Measurements from ENCODE around the gene DMD. TPM values are rescaled to one million over a fixed set of nuclear protein-coding genes. Genes with fewer than 3 reads are reported as not detected.

Gene DMD
- total and polyA plus RNA-seq, 5 experiments from 2014 or later = 0.26 to 0.91 TPM; not detected in 3

DNA sequence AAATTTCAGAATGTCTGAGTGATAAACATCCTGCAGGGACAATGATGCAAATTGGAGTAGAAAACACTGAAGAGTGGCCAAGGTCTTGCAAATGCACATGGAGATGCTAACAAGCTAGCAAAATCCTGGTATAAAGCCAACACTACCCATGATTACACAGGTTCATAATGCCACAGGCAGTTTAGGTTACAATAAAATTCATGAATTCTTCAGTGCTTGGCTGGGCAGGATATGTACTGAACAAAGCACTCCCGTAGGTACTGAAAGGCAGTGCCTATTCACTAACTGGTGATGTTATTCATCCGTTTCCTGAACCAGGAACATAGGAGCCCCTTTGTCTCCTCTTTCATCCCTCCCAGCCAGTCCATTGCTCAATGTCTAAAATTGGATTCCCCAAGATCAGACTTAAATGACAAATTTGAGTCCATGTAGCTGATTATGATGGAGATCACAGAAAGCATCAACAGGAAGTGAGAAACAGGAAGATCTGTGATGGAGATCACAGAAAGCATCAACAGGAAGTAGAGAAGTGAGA lies 244.5 kb downstream of the DMD start:
- Mint-ChIP-seq H3K36me3 (peaks cover 0 to 3% (median 0%) of the 10 kb centered on the region in 3 donors), H3K9me3 (peaks cover 0 to 14% (median 4%) of the 10 kb centered on the region in 9 donors), H3K27ac (no peak overlapping the region), H3K4me1 (no peaks in the 10 kb centered on the region), H3K27me3 (no peaks in the 10 kb centered on the region), H3K4me3 (no peak overlapping the region)
- ATAC-seq (no peak), DNase-seq (no peak)
- POLR2A ChIA-PET = no interaction called here

DNA sequence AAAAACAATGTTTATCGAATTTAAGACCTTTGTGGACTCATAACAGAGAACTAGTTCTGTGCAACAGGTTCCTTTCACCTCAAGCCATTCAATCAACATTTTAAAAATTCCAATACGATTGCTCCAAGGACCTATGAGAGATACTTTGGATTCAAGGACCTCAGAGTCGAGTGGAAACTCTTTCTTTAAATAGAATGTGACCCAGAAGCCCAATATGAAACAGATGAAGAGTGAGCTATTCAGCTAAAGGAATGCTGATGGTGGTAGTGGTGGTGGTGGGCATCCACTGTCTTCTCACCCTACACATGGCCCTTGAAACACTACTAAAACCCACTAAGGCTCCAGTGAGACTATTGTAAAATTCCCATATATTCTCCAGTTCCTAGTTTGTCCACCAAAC lies 257.2 kb downstream of the DMD start:
- no peaks in the 10 kb centered on the region for H3K36me3 Mint-ChIP-seq

DNA sequence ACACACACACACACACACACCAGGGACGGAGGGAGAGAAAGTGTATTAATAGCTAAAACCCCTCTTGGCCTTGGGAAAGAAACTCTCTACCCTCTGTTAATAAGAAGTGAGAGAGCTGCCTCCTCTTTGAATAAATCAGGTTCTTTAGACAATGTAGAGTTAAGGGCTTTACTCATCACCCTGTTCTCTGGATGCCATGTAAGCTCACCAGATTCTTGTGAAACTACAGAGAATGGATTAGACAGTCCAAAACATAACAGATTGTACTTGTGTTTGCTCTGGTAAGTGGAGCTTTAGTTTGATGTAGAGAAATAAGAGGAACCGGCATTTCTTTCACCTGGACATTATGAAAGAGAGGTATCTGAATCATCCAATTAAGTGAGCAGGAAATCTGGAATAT lies 263.2 kb downstream of the DMD start:
- no peak overlapping the region for H3K27ac Mint-ChIP-seq
- POLR2A ChIA-PET = no interaction called here
- H3K36me3 Mint-ChIP-seq = no peaks in the 10 kb centered on the region
- H3K9me3 Mint-ChIP-seq = peaks cover 0 to 6% (median 0%) of the 10 kb centered on the region in 9 donors
- ATAC-seq (no peak), DNase-seq (no peak)
- H3K4me3 Mint-ChIP-seq = no peak overlapping the region
- H3K4me1 Mint-ChIP-seq = no peaks in the 10 kb centered on the region
- no peaks in the 10 kb centered on the region for H3K27me3 Mint-ChIP-seq

More for the DNA sequence above, 257.2 kb downstream of the DMD start:
- POLR2A ChIA-PET = no interaction called here
- Mint-ChIP-seq H3K27me3 (no peaks in the 10 kb centered on the region), H3K27ac (no peak overlapping the region), H3K4me1 (no peaks in the 10 kb centered on the region), H3K9me3 (peaks cover 0 to 3% (median 0%) of the 10 kb centered on the region in 9 donors), H3K4me3 (no peak overlapping the region)
- no peak for ATAC-seq
- DNase-seq = no peak

DNA sequence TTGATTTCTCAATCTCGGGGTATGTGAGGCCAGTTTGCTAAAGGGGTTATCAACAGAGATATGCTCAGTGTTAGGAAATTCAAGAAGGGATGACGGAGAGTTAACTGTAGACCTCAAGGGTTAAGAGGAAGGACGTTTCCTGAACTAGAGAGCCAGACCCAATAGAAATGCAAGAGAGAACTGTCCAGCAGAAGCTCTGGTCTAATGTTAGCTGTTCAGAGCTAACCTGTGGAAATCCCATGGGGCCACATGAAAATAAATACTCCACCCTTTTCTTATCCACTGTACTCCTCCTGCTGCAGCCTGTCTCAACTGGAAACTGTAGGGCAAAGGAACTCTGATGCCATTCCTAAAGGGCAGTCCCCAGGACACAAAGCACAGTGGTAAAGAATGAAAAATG lies 274.3 kb downstream of the DMD start:
- peaks cover 0 to 10% (median 3%) of the 10 kb centered on the region in 9 donors for H3K9me3 Mint-ChIP-seq
- H3K4me3 Mint-ChIP-seq = no peak overlapping the region
- ATAC-seq (no peak), DNase-seq (no peak)
- no peaks in the 10 kb centered on the region for H3K4me1 Mint-ChIP-seq
- no peaks in the 10 kb centered on the region for H3K27me3 Mint-ChIP-seq
- POLR2A ChIA-PET = no interaction called here
- H3K27ac Mint-ChIP-seq = no peak overlapping the region
- no peaks in the 10 kb centered on the region for H3K36me3 Mint-ChIP-seq

DNA sequence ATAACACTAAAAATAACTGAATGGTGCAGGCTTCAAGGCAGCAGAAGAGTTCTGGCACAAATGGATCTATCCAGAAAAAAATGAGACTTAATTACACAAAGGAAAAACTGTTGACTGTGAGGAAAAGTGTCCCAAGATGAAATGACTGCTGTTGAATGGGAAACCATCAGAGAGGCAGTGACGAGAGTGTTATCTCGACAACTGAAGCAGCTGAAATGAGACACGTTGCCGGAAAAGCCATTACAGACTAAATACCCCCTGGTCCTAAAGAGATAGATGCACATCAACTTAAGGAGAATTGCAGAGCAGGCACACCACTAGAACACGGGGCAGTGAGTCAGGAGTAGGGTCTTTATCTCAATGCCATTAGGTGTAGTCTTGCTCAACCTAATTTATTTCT lies 277.8 kb downstream of the DMD start:
- ATAC-seq (no peak), DNase-seq (no peak)
- no peaks in the 10 kb centered on the region for H3K4me1 Mint-ChIP-seq
- no peaks in the 10 kb centered on the region for H3K27me3 Mint-ChIP-seq
- POLR2A ChIA-PET = no interaction called here
- peaks cover 0 to 14% (median 1%) of the 10 kb centered on the region in 9 donors for H3K9me3 Mint-ChIP-seq
- H3K27ac Mint-ChIP-seq = no peak overlapping the region
- no peaks in the 10 kb centered on the region for H3K36me3 Mint-ChIP-seq
- H3K4me3 Mint-ChIP-seq = no peak overlapping the region

DNA sequence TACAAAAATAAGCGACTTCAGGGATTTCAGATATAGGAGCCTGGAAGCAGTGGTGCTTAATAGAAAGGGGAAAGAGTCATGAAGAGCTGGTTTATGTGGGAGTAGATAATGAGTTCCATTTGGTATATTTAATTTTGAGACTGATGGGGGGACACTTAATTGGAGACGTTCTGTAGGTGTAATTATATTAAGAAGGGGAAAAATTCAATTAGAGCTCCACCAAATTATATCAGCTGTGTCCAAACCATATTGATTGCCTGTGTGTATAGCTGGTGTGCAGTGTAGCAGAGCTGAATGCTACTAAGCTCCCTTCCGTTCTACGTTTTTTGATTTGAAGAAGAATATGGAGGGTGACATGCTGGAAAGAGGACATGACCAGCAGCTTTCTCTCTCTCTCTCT lies 282.3 kb downstream of the DMD start:
- Mint-ChIP-seq H3K27me3 (no peaks in the 10 kb centered on the region), H3K9me3 (peaks cover 0 to 15% (median 0%) of the 10 kb centered on the region in 9 donors), H3K27ac (no peak overlapping the region), H3K4me1 (no peaks in the 10 kb centered on the region), H3K4me3 (no peak overlapping the region), H3K36me3 (no peaks in the 10 kb centered on the region)
- ATAC-seq = no peak
- no peak for DNase-seq
- POLR2A ChIA-PET = no interaction called here

DNA sequence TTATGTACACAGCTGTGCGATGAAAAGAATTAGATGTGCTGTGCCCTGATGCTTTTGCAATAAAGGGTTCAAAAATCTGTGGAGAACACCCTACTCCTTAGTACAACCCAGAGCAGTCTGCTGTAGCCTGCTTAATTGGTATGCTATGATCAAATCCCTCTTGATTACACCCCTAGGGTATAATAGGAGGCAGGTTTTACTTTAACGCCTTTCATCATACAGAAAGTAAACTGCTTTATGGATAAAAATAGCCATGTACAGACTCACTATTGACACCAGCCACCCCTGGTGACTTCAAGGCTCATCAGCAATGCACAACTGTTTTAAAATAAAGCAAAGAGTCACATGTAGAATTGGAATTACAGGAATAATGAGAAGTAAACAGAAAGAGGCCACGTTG lies 315.3 kb downstream of the DMD start:
- H3K27me3 Mint-ChIP-seq = no peaks in the 10 kb centered on the region
- ATAC-seq (no peak), DNase-seq (no peak)
- POLR2A ChIA-PET = no interaction called here
- no peaks in the 10 kb centered on the region for H3K36me3 Mint-ChIP-seq
- no peak overlapping the region for H3K27ac Mint-ChIP-seq
- no peak overlapping the region for H3K4me3 Mint-ChIP-seq
- H3K4me1 Mint-ChIP-seq = no peaks in the 10 kb centered on the region
- peaks cover 0 to 16% (median 0%) of the 10 kb centered on the region in 9 donors for H3K9me3 Mint-ChIP-seq

DNA sequence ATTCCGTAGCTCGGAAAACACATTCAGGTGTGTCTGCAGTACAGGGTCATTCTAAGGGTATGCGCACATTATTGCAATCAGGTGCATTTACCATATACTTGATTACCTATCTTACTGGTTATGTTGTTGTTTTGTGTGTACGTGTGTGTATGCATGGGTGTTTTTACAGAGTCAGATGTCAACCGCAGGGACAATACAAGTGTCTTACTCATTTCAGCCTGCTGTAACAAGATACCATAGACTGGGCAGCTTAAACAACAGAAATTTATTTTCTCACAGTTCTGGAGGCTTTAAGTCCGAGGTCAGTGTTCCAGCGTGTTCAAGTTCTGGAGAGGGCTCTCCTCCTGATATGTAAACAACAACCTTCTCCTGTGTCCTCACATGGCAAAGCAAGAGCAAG lies 316.7 kb downstream of the DMD start:
- H3K4me3 Mint-ChIP-seq = no peak overlapping the region
- DNase-seq (no peak), ATAC-seq (no peak)
- H3K36me3 Mint-ChIP-seq = no peaks in the 10 kb centered on the region
- POLR2A ChIA-PET = no interaction called here
- H3K27ac Mint-ChIP-seq = no peak overlapping the region
- peaks cover 0 to 16% (median 0%) of the 10 kb centered on the region in 9 donors for H3K9me3 Mint-ChIP-seq
- no peaks in the 10 kb centered on the region for H3K27me3 Mint-ChIP-seq
- no peaks in the 10 kb centered on the region for H3K4me1 Mint-ChIP-seq

DNA sequence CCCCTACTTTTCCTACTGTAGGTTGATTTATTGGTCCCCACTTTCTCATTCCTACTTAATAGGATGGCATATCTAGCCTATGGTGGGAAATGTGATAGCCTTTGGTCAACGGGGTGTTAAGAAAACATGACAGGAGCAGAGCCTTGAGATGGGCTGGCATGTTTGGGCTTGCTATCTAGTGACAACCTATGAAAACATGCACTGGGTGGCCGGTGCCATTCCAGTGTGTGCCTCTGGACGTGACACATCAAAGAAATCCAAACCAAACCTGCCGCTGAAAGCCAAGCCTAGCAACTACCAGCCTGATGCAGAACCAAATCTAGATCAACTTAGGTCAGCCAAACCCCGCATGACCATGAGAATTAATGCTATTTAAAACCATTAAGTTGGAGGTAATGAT lies 317.6 kb downstream of the DMD start:
- no peaks in the 10 kb centered on the region for H3K27me3 Mint-ChIP-seq
- no peaks in the 10 kb centered on the region for H3K4me1 Mint-ChIP-seq
- peaks cover 0 to 16% (median 0%) of the 10 kb centered on the region in 9 donors for H3K9me3 Mint-ChIP-seq
- no peak overlapping the region for H3K27ac Mint-ChIP-seq
- H3K4me3 Mint-ChIP-seq = no peak overlapping the region
- ATAC-seq = no peak
- DNase-seq = no peak
- H3K36me3 Mint-ChIP-seq = no peaks in the 10 kb centered on the region
- POLR2A ChIA-PET = no interaction called here

DNA sequence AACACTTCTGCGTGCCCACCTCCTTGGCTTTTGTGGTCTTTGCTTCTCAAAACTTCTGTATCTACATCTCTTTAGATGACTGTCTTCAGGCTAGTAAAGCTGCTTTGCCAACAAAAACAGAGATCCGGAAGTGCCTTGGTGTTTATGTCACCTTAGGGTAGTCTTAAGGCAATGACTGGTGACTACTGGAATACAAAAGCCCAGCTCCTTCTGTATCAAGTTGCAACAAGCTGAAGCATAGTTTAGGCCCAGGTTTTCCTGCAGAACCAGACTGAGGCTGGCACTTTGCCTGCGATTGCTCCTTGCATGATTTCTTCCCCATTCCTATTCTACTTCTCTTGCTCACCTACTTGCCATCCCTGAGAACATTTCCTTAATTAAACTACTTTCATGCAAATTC lies 333.8 kb downstream of the DMD start:
- H3K9me3 Mint-ChIP-seq = peaks cover 0 to 17% (median 3%) of the 10 kb centered on the region in 9 donors
- POLR2A ChIA-PET = no interaction called here
- H3K27me3 Mint-ChIP-seq = no peaks in the 10 kb centered on the region
- H3K4me3 Mint-ChIP-seq = no peak overlapping the region
- no peaks in the 10 kb centered on the region for H3K36me3 Mint-ChIP-seq
- DNase-seq (no peak), ATAC-seq (no peak)
- H3K27ac Mint-ChIP-seq = no peak overlapping the region
- no peaks in the 10 kb centered on the region for H3K4me1 Mint-ChIP-seq

DNA sequence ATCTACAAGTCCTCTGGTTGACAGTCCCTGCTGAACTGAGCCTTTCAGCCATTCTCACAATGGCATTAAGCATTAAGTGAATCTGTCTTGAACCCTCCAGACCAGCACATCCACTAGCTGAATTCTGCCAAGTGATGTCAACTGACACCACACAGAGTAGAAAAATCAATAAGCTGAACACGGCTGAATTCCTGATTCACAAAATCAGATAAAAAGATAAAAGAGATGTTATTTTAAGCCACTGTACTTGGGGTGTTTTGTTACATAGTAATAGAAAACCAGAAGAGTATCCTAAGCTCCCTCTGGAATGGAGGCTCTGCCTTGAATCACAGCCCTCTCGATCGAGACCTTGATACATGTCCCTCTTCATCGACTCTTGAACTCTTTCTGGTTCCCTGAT lies 336.5 kb downstream of the DMD start:
- Mint-ChIP-seq H3K27ac (no peak overlapping the region), H3K27me3 (no peaks in the 10 kb centered on the region), H3K9me3 (peaks cover 0 to 21% (median 4%) of the 10 kb centered on the region in 9 donors), H3K4me1 (no peaks in the 10 kb centered on the region), H3K36me3 (no peaks in the 10 kb centered on the region), H3K4me3 (no peak overlapping the region)
- no peak for ATAC-seq
- POLR2A ChIA-PET = no interaction called here
- DNase-seq = no peak

DNA sequence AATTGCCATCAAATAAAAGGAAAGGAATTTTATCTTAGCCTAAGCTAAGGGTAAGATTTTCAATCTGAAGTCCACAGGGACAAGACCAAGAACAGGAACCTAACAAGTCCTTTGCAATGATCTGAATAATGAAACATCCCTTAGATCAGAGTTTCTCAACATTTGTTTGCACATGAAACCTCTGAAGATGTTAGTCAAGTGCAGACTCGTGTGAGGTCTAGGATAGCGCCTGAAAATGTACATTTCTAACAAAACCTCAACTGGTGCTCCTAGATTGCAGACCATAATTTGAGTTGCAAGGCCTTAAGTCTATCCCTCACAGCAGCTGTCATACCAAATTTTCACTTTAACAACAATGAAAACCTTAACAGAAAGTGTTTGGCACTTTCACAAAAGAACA lies 337.6 kb downstream of the DMD start:
- Mint-ChIP-seq H3K4me3 (no peak overlapping the region), H3K4me1 (no peaks in the 10 kb centered on the region), H3K27ac (no peak overlapping the region), H3K9me3 (peaks cover 0 to 21% (median 5%) of the 10 kb centered on the region in 9 donors), H3K27me3 (no peaks in the 10 kb centered on the region), H3K36me3 (no peaks in the 10 kb centered on the region)
- DNase-seq = no peak
- ATAC-seq = no peak
- POLR2A ChIA-PET = no interaction called here

DNA sequence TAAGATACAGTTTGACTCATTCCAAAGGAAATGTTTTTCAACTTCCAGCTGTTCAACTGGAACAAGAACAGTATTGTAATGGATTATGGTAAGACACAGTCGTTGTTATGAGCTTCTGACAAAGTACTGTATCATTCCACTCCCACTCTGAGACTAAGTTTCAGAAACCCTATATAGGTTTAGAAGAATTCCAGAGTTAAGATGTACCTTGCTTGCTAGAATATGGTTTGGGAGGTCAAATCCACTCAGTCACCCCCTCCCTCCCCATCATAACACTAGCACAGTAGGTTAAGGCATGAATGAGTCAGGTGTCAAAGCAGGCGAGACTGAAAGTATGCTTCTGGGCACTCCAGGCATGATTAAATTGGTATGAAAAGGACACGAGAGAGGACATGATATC lies 339.7 kb downstream of the DMD start:
- no peak overlapping the region for H3K27ac Mint-ChIP-seq
- H3K36me3 Mint-ChIP-seq = no peaks in the 10 kb centered on the region
- H3K4me3 Mint-ChIP-seq = no peak overlapping the region
- peaks cover 0 to 21% (median 4%) of the 10 kb centered on the region in 9 donors for H3K9me3 Mint-ChIP-seq
- ATAC-seq (no peak), DNase-seq (no peak)
- no peaks in the 10 kb centered on the region for H3K27me3 Mint-ChIP-seq
- no peaks in the 10 kb centered on the region for H3K4me1 Mint-ChIP-seq
- POLR2A ChIA-PET = no interaction called here

DNA sequence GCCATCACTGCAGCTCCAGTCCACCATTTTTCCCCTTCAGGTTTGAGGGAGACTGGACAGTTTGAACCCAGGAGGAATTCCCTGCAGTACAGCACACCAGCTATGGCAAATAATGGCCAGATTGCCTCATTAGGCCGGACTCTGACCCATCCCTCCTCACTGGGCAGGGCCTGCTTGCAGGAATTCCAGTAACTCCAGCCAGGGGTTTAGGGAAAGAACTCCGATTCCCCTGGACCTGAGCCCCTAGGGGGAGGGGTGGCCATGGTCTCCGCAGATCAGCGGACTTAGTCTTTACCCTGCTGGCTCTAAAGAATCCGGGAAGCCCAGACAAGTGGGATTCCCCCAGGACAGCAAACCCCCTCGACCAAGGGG lies 342.8 kb downstream of the DMD start:
- Mint-ChIP-seq H3K9me3 (peaks cover 0 to 10% (median 3%) of the 10 kb centered on the region in 9 donors), H3K36me3 (no peaks in the 10 kb centered on the region), H3K27ac (no peak overlapping the region), H3K27me3 (no peaks in the 10 kb centered on the region), H3K4me1 (no peaks in the 10 kb centered on the region), H3K4me3 (no peak overlapping the region)
- no peak for ATAC-seq
- DNase-seq = no peak
- POLR2A ChIA-PET = no interaction called here

Measured in naive thymus-derived CD8-positive, alpha-beta T cell (primary cell).